ENCODE data around the gene CNN2.

The CNN2 gene

GRCh38 chr19:1047696-1048147 is 21.3 kb downstream of the CNN2 start:
- no peaks in the 10 kb centered on the region for H3K79me2 ChIP-seq (ENCODE audit: low read length)
- H3F3A ChIP-seq (ENCODE audit: insufficient read depth, low read length) = 0 out of 2 replicates have a peak, but pooled peaks cover 2% of the 10 kb centered on the region
- H3K9ac ChIP-seq (ENCODE audit: low read length) = no peak overlapping the region
- TF ChIP-seq CTCF (IDR thresholded peaks at IDR 0.05; ENCODE audit: low read length) (no peak), EZH2 (optimal IDR thresholded peaks at IDR 0.05; ENCODE audit: low read depth, low read length) (no peak), EZH2phosphoT487 (IDR thresholded peaks at IDR 0.05; ENCODE audit: low read length) (no peak)
- no peaks in the 10 kb centered on the region for H4K20me1 ChIP-seq (ENCODE audit: insufficient read depth, low read length)
- H3K4me1 ChIP-seq (ENCODE audit: low read length) = no peaks in the 10 kb centered on the region
- no peak overlapping the region for H3K4me2 ChIP-seq (ENCODE audit: low read depth, low read length)
- DNase-seq = no peak
- no peaks in the 10 kb centered on the region for H3K9me3 ChIP-seq (replicated peaks; ENCODE audit: insufficient read depth, low read length)
- H3K27ac ChIP-seq (ENCODE audit: low read length) = no peak overlapping the region
- H3K27me3 ChIP-seq (replicated peaks; ENCODE audit: insufficient read depth, low read length) = no peaks in the 10 kb centered on the region
- H2AFZ ChIP-seq (ENCODE audit: low read length) = no peak overlapping the region
- no peak overlapping the region for H3K4me3 ChIP-seq (ENCODE audit: low read length)
- H3K9me2 ChIP-seq (replicated peaks; ENCODE audit: insufficient read depth, low read length) = no peaks in the 10 kb centered on the region
- no peaks in the 10 kb centered on the region; the same call in 1 of the 2 replicates for H3K36me3 ChIP-seq (replicated peaks; ENCODE audit: insufficient read depth, low read length)

GRCh38 chr19:1049106-1049505 is 22.7 kb downstream of the CNN2 start:
- DNase-seq = no peak
- no peak for TF ChIP-seq EZH2phosphoT487 (IDR thresholded peaks at IDR 0.05; ENCODE audit: low read length)
- no peak for TF ChIP-seq EZH2 (optimal IDR thresholded peaks at IDR 0.05; ENCODE audit: low read depth, low read length)
- no peak for TF ChIP-seq CTCF (IDR thresholded peaks at IDR 0.05; ENCODE audit: low read length)
- H3K4me3 ChIP-seq (ENCODE audit: low read length) = no peak overlapping the region
- no peaks in the 10 kb centered on the region for H4K20me1 ChIP-seq (ENCODE audit: insufficient read depth, low read length)
- H3K9me2 ChIP-seq (replicated peaks; ENCODE audit: insufficient read depth, low read length) = no peaks in the 10 kb centered on the region
- no peaks in the 10 kb centered on the region for H3K9me3 ChIP-seq (replicated peaks; ENCODE audit: insufficient read depth, low read length)
- H2AFZ ChIP-seq (ENCODE audit: low read length) = no peak overlapping the region
- no peak overlapping the region for H3K9ac ChIP-seq (ENCODE audit: low read length)
- 0 out of 2 replicates have a peak, but pooled peaks cover 2% of the 10 kb centered on the region for H3F3A ChIP-seq (ENCODE audit: insufficient read depth, low read length)
- H3K27ac ChIP-seq (ENCODE audit: low read length) = no peak overlapping the region
- no peaks in the 10 kb centered on the region for H3K27me3 ChIP-seq (replicated peaks; ENCODE audit: insufficient read depth, low read length)
- H3K36me3 ChIP-seq (replicated peaks; ENCODE audit: insufficient read depth, low read length) = no peaks in the 10 kb centered on the region; the same call in 1 of the 2 replicates
- H3K79me2 ChIP-seq (ENCODE audit: low read length) = no peaks in the 10 kb centered on the region
- no peak overlapping the region for H3K4me2 ChIP-seq (ENCODE audit: low read depth, low read length)
- H3K4me1 ChIP-seq (ENCODE audit: low read length) = no peaks in the 10 kb centered on the region

GRCh38 chr19:1049800-1050199 is 23.4 kb downstream of the CNN2 start:
- H4K20me1 ChIP-seq (ENCODE audit: insufficient read depth, low read length) = no peaks in the 10 kb centered on the region
- 0 out of 2 replicates have a peak, but pooled peaks cover 2% of the 10 kb centered on the region for H3F3A ChIP-seq (ENCODE audit: insufficient read depth, low read length)
- H2AFZ ChIP-seq (ENCODE audit: low read length) = no peak overlapping the region
- H3K36me3 ChIP-seq (replicated peaks; ENCODE audit: insufficient read depth, low read length) = no peaks in the 10 kb centered on the region; the same call in 1 of the 2 replicates
- H3K4me1 ChIP-seq (ENCODE audit: low read length) = no peaks in the 10 kb centered on the region
- DNase-seq = no peak
- H3K27ac ChIP-seq (ENCODE audit: low read length) = no peak overlapping the region
- H3K27me3 ChIP-seq (replicated peaks; ENCODE audit: insufficient read depth, low read length) = no peaks in the 10 kb centered on the region
- H3K9ac ChIP-seq (ENCODE audit: low read length) = no peak overlapping the region
- no peaks in the 10 kb centered on the region for H3K9me3 ChIP-seq (replicated peaks; ENCODE audit: insufficient read depth, low read length)
- no peaks in the 10 kb centered on the region for H3K9me2 ChIP-seq (replicated peaks; ENCODE audit: insufficient read depth, low read length)
- H3K4me2 ChIP-seq (ENCODE audit: low read depth, low read length) = no peak overlapping the region
- no peaks in the 10 kb centered on the region for H3K79me2 ChIP-seq (ENCODE audit: low read length)
- no peak overlapping the region for H3K4me3 ChIP-seq (ENCODE audit: low read length)
- TF ChIP-seq CTCF (IDR thresholded peaks at IDR 0.05; ENCODE audit: low read length) (no peak), EZH2phosphoT487 (IDR thresholded peaks at IDR 0.05; ENCODE audit: low read length) (no peak), EZH2 (optimal IDR thresholded peaks at IDR 0.05; ENCODE audit: low read depth, low read length) (no peak)

Data from MM.1S (cell line).